Endothelial cell of umbilical vein (primary cell): ENCODE results near the gene EXOC6B. TPM values are rescaled to one million over a fixed set of nuclear protein-coding genes. Genes with fewer than 3 reads are reported as not detected.

ENCODE experiments used
- BruUV-seq: library from RNA; stranded (reverse); fragments of 400-500 nt; replicated peaks from 2 replicates; lab custom pipeline; 2021; lab: Mats Ljungman, UMichigan
- CTCF ChIA-PET: fragments of 300-600, 350-600 bp; sonication (Branson Sonifier 250); formaldehyde crosslinking; loops from one replicate; lab custom pipeline; 2021; ENCODE audit warnings: antibody characterized with exemption, inconsistent platforms; lab: Charles Lee
- POLR2A ChIA-PET: fragments of 300-600, 350-600 bp; sonication (Branson Sonifier 250); formaldehyde crosslinking; loops from one replicate; lab custom pipeline; 2021; ENCODE audit warnings: antibody characterized with exemption, inconsistent platforms; lab: Charles Lee
- DNase-seq: peaks from one replicate; pipeline ENCODE4 v3.0.0-alpha.2; 2011; ENCODE audit warnings: low read depth, low spot score
- FAIRE-seq: peaks from 2 replicates; lab custom pipeline; 2011; peaks lifted over from hg19 to GRCh38; lab: Jason Lieb, UNC
- H2AFZ ChIP-seq: 2 replicates; pipeline ENCODE4 v1.6.0; 2012; ENCODE audit warnings: low read depth, low read length, control low read depth, inconsistent platforms
- H3K27ac ChIP-seq: 2 replicates; pipeline ENCODE4 v1.5.1; 2011; ENCODE audit warnings: low read depth, mild to moderate bottlenecking, control low read depth, low read length, moderate library complexity; ENCODE audit not compliant: insufficient read depth
- H3K27me3 ChIP-seq, 2 experiments: 2 replicates each; pipeline versions ENCODE4 v1.6.0 to v1.6.1; 2011; ENCODE audit warnings: low read length in 2 of 2, mixed read lengths in 1 of 2; ENCODE audit not compliant: control insufficient read depth in 2 of 2, insufficient read depth in 2 of 2
- H3K36me3 ChIP-seq, 2 experiments: 2 replicates in 1 of 2; 3 replicates in 1 of 2; pipeline ENCODE4 v1.5.1; 2011; ENCODE audit warnings: low read length in 2 of 2, mild to moderate bottlenecking in 1 of 2, moderate library complexity in 1 of 2; ENCODE audit not compliant: control insufficient read depth in 2 of 2, insufficient read depth in 2 of 2; ENCODE audit errors: extremely low read depth in 1 of 2
- H3K4me1 ChIP-seq: 3 replicates; pipeline ENCODE4 v1.5.1; 2011; ENCODE audit warnings: mild to moderate bottlenecking, low read length; ENCODE audit not compliant: control insufficient read depth, insufficient read depth; ENCODE audit errors: extremely low read depth
- H3K4me2 ChIP-seq: 2 replicates; pipeline ENCODE4 v1.6.1; 2011; ENCODE audit warnings: low read length, control low read depth, mixed read lengths; ENCODE audit not compliant: insufficient read depth
- H3K4me3 ChIP-seq, 3 experiments: fragments of 200-600 bp in 1 of 3; sonication (generic), shearing (Covaris generic) in 1 of 3; replicated peaks in 1 of 3; 2 replicates each; pipeline ENCODE4 v1.5.1; 2011 to 2016; ENCODE audit warnings: control low read depth in 3 of 3, low read length in 3 of 3, mild to moderate bottlenecking in 2 of 3, inconsistent platforms in 1 of 3, low read depth in 1 of 3, moderate library complexity in 1 of 3; ENCODE audit not compliant: insufficient read depth in 1 of 3
- H3K79me2 ChIP-seq: 2 replicates; pipeline ENCODE4 v1.6.0; 2012; ENCODE audit warnings: low read length, inconsistent platforms; ENCODE audit not compliant: control insufficient read depth, insufficient read depth
- H3K9ac ChIP-seq: replicated peaks from 2 replicates; pipeline ENCODE3; 2011; ENCODE audit warnings: low read length, control low read depth; ENCODE audit not compliant: insufficient read depth; ENCODE audit errors: extremely low read depth
- H3K9me1 ChIP-seq: replicated peaks from 3 replicates; pipeline ENCODE4 v1.6.0; 2011; ENCODE audit warnings: mild to moderate bottlenecking, low read length; ENCODE audit not compliant: control insufficient read depth, insufficient read depth; ENCODE audit errors: extremely low read depth
- H3K9me3 ChIP-seq: replicated peaks from 2 replicates; pipeline ENCODE4 v1.5.1; 2012; ENCODE audit warnings: low read length, inconsistent platforms; ENCODE audit not compliant: control insufficient read depth, insufficient read depth
- H4K20me1 ChIP-seq: replicated peaks from 2 replicates; pipeline ENCODE3; 2011; ENCODE audit warnings: mild to moderate bottlenecking, low read length; ENCODE audit not compliant: control insufficient read depth, insufficient read depth; ENCODE audit errors: extremely low read depth
- CTCF ChIP-seq, 2 donors: IDR thresholded peaks; 1 replicate in 1 of 2; 2 replicates in 1 of 2; pipeline ENCODE4 v1.5.1; 2011; ENCODE audit warnings: low read length in 2 of 2, mild to moderate bottlenecking in 2 of 2, moderate library complexity in 2 of 2, control low read depth in 1 of 2, inconsistent platforms in 1 of 2, low read depth in 1 of 2; ENCODE audit not compliant: insufficient read depth in 1 of 2; ENCODE audit errors: extremely low read depth in 1 of 2
- EZH2 ChIP-seq: IDR thresholded peaks from 2 replicates; pipeline ENCODE4 v1.6.1; 2012; ENCODE audit warnings: borderline replicate concordance, low read depth, mild to moderate bottlenecking, moderate library complexity, low read length, inconsistent platforms; ENCODE audit not compliant: severe bottlenecking
- FOS ChIP-seq: IDR thresholded peaks from 2 replicates; pipeline ENCODE4 v1.6.1; 2011; ENCODE audit warnings: mild to moderate bottlenecking, low read length, moderate library complexity, borderline replicate concordance; ENCODE audit not compliant: insufficient read depth
- GATA2 ChIP-seq: IDR thresholded peaks from 2 replicates; pipeline ENCODE4 v1.7.0; 2011; ENCODE audit warnings: low read depth, mild to moderate bottlenecking, moderate library complexity, mixed read lengths, low read length; ENCODE audit not compliant: insufficient read length, insufficient read depth
- JUN ChIP-seq: IDR thresholded peaks from 2 replicates; pipeline ENCODE4 v1.6.1; 2011; ENCODE audit warnings: borderline replicate concordance, low read depth; ENCODE audit not compliant: insufficient read length, insufficient read depth
- MAX ChIP-seq: IDR thresholded peaks from 2 replicates; pipeline ENCODE4 v1.6.1; 2011; ENCODE audit not compliant: insufficient read depth, insufficient read length
- MYC ChIP-seq: IDR thresholded peaks from one replicate; pipeline ENCODE4 v1.6.1; 2011; ENCODE audit warnings: mild to moderate bottlenecking, low read depth, low read length
- POLR2A ChIP-seq: IDR thresholded peaks from 2 replicates; pipeline ENCODE4 v1.6.1; 2012; ENCODE audit warnings: low read depth, mild to moderate bottlenecking, control low read depth, low read length
- POLR2AphosphoS5 ChIP-seq: IDR thresholded peaks from 2 replicates; pipeline ENCODE4 v1.6.1; 2012; ENCODE audit warnings: low read depth, mild to moderate bottlenecking, control low read depth, low read length, moderate library complexity; ENCODE audit not compliant: insufficient read depth
- dilution Hi-C: fragments of 300-500 bp; cut with MboI; formaldehyde crosslinking; loops from one replicate; pipeline ENCODE4 v1.15.0; 2019; ENCODE audit warnings: low sequenced_read_pairs; ENCODE audit not compliant: extremely low pct_ligation_motif_present
- intact Hi-C: fragments of 100-400 bp; cut with micrococcal nuclease; formaldehyde crosslinking; loops from one replicate; pipeline ENCODE4 v1.10.0; 2022
- polyA plus RNA-seq, 4 experiments: library from polyadenylated mRNA; depleted of rRNA in 3 of 4; stranded (reverse) in 3 of 4; unstranded in 1 of 4; fragments of >200 nt; gene quantifications; 2 replicates each; pipeline versions ENCODE4 v1.2.1 to v1.2.3, GENCODE V29; 2011 to 2012; ENCODE audit warnings: missing spikeins in 1 of 4
- total RNA-seq: library from RNA; stranded (reverse); gene quantifications from 2 replicates; pipeline ENCODE4 v1.2.3, GENCODE V29; 2021

EXOC6B gene
- total and polyA plus RNA-seq, 2 donors (not counting 3 experiments of a cell fraction or from before 2014, with no cell fraction given), result 10.8 to 34.8 TPM

GRCh38 chr2:72255540-72255939, 570.3 kb downstream of the EXOC6B start:
- Histone ChIP-seq H2AFZ (no peak overlapping the region), H3K36me3 (no peaks in the 10 kb centered on the region), H4K20me1 (no peaks in the 10 kb centered on the region), H3K79me2 (no peaks in the 10 kb centered on the region), H3K4me2 (no peak overlapping the region), H3K4me1 (no peaks in the 10 kb centered on the region), H3K9me3 (no peaks in the 10 kb centered on the region), H3K27ac (no peak overlapping the region), H3K9ac (no peak overlapping the region), H3K27me3 (no peaks in the 10 kb centered on the region), H3K4me3 (no peak overlapping the region), H3K9me1 (no peaks in the 10 kb centered on the region)
- TF ChIP-seq POLR2A (no peak), FOS (no peak), GATA2 (no peak), MAX (no peak), MYC (no peak), JUN (no peak), EZH2 (no peak), POLR2AphosphoS5 (no peak), CTCF (IDR thresholded peaks at IDR 0.05; ENCODE audit: extremely low read depth in 1 of 2, insufficient read depth in 1 of 2, low read depth in 1 of 2, low read length in 2 of 2) (no peak)
- dilution Hi-C loops (no loop called here), intact Hi-C loops (no loop called here)
- ChIA-PET POLR2A (no interaction called here), CTCF (no interaction called here)
- DNase-seq, result no peak
- FAIRE-seq, result no peak
- no TSS peak for BruUV-seq
